GM12878 (cell line): ENCODE data around the gene CAMK2D. TPM values are rescaled to one million over a fixed set of nuclear protein-coding genes. Genes with fewer than 3 reads are reported as not detected.

Experiments
- ATAC-seq: fragments of 200-7000 bp; cut with Tn5 transposase; 3 replicates; pipeline ENCODE4 v1.9.1; 2020; ENCODE audit warnings: mild to moderate bottlenecking, moderate library complexity
- BruUV-seq: library from RNA; stranded (reverse); fragments of 400-500 nt; replicated peaks from 2 replicates; lab custom pipeline; 2021; lab: Mats Ljungman, UMichigan
- CTCF ChIA-PET: fragments of 300-600 bp; sonication (Branson Sonifier 250); formaldehyde crosslinking; extraction: SDS; loops from one replicate; lab custom pipeline; 2021; ENCODE audit warnings: inconsistent platforms; lab: Yijun Ruan, JAX
- POLR2A ChIA-PET: fragments of 350-600 bp; formaldehyde crosslinking; extraction: SDS; loops from one replicate; lab custom pipeline; 2021; ENCODE audit warnings: inconsistent platforms; lab: Charles Lee
- RAD21 ChIA-PET: fragments of 300-600 bp; sonication (Branson Sonifier 250); formaldehyde crosslinking; loops from one replicate; lab custom pipeline; 2023; ENCODE audit warnings: antibody characterized with exemption; ENCODE audit not compliant: unreplicated experiment; lab: Charles Lee
- SMC1A ChIA-PET: fragments of 300-600 bp; sonication (Branson Sonifier 250); formaldehyde crosslinking; loops from one replicate; lab custom pipeline; 2023; ENCODE audit not compliant: unreplicated experiment, uncharacterized antibody; lab: Charles Lee
- DNase-seq: peaks from one replicate; pipeline ENCODE4 v3.0.0-alpha.2; 2011; ENCODE audit warnings: low read depth, low spot score
- FAIRE-seq: peaks from 3 replicates; lab custom pipeline; 2011; peaks lifted over from hg19 to GRCh38; lab: Jason Lieb, UNC
- H2AFZ ChIP-seq: 2 replicates; pipeline ENCODE4 v1.6.0; 2011; ENCODE audit warnings: low read depth, low read length, control low read depth; ENCODE audit not compliant: control insufficient read depth
- H3K27ac ChIP-seq: 2 replicates; pipeline ENCODE4 v1.5.1; 2011; ENCODE audit warnings: control low read depth; ENCODE audit not compliant: control insufficient read depth, insufficient read depth
- H3K27me3 ChIP-seq, 2 experiments: replicated peaks in 1 of 2; 2 replicates each; pipeline versions ENCODE4 v1.6.0 to v1.6.1; 2011; ENCODE audit warnings: low read length in 1 of 2; ENCODE audit not compliant: control insufficient read depth in 2 of 2, insufficient read depth in 2 of 2
- H3K36me3 ChIP-seq, 2 experiments: 2 replicates each; pipeline ENCODE4 v1.5.1; 2011; ENCODE audit warnings: low read length in 1 of 2; ENCODE audit not compliant: control insufficient read depth in 2 of 2, insufficient read depth in 2 of 2
- H3K4me1 ChIP-seq: 2 replicates; pipeline ENCODE4 v1.6.1; 2011; ENCODE audit warnings: mild to moderate bottlenecking, low read length, moderate library complexity, mixed read lengths; ENCODE audit not compliant: control insufficient read depth, insufficient read depth
- H3K4me2 ChIP-seq: 2 replicates; pipeline ENCODE4 v1.6.0; 2011; ENCODE audit warnings: control low read depth; ENCODE audit not compliant: control insufficient read depth, insufficient read depth
- H3K4me3 ChIP-seq: fragments of 200-600 bp; sonication (generic); 2 replicates; pipeline ENCODE4 v1.5.1; 2016
- H3K79me2 ChIP-seq: 2 replicates; pipeline ENCODE4 v1.6.0; 2011; ENCODE audit warnings: low read length; ENCODE audit not compliant: control insufficient read depth, insufficient read depth
- H3K9ac ChIP-seq: 2 replicates; pipeline ENCODE4 v1.8.0; 2011; ENCODE audit warnings: low read length, control low read depth, mixed read lengths; ENCODE audit not compliant: control insufficient read depth, insufficient read depth
- H3K9me3 ChIP-seq: replicated peaks from 3 replicates; pipeline ENCODE4 v1.5.1; 2011; ENCODE audit warnings: mild to moderate bottlenecking, low read length; ENCODE audit not compliant: control insufficient read depth, insufficient read depth
- H4K20me1 ChIP-seq: 2 replicates; pipeline ENCODE4 v1.6.0; 2011; ENCODE audit not compliant: control insufficient read depth, insufficient read depth
- CBX3 ChIP-seq: fragments of 200-600 bp; sonication (generic); IDR thresholded peaks from 2 replicates; pipeline ENCODE4 v1.6.1; 2016; ENCODE audit warnings: low read depth, borderline replicate concordance
- EZH2 ChIP-seq: IDR thresholded peaks from 2 replicates; pipeline ENCODE4 v1.6.1; 2012; ENCODE audit warnings: low read depth, mild to moderate bottlenecking, control low read depth, inconsistent platforms, low read length, borderline replicate concordance; ENCODE audit not compliant: control insufficient read depth
- FOXK2 ChIP-seq: fragments of 450-650 bp; IDR thresholded peaks from 2 replicates; pipeline ENCODE4 v1.6.1; 2017; ENCODE audit warnings: mild to moderate bottlenecking, moderate library complexity
- FOXM1 ChIP-seq: IDR thresholded peaks from 2 replicates; pipeline ENCODE4 v1.6.1; 2012; ENCODE audit warnings: low read depth, mild to moderate bottlenecking, inconsistent platforms, low read length, moderate library complexity
- IKZF2 ChIP-seq, 2 experiments: fragments of 450-650 bp; IDR thresholded peaks; 2 replicates each; pipeline ENCODE4 v1.6.1; 2017; ENCODE audit warnings: mild to moderate bottlenecking in 2 of 2, moderate library complexity in 2 of 2
- KAT2A ChIP-seq: conservative IDR thresholded peaks from 2 replicates; pipeline ENCODE4 v1.6.1; 2011; ENCODE audit warnings: low read depth, low read length; ENCODE audit not compliant: control insufficient read depth
- LARP7 ChIP-seq: fragments of 450-650 bp; IDR thresholded peaks from 2 replicates; pipeline ENCODE4 v1.6.1; 2017; ENCODE audit warnings: mild to moderate bottlenecking
- MAX ChIP-seq: IDR thresholded peaks from 2 replicates; pipeline ENCODE4 v1.6.1; 2012; ENCODE audit warnings: low read depth, low read length, improper control_type of control experiment
- MTA2 ChIP-seq: fragments of 450-650 bp; IDR thresholded peaks from 2 replicates; pipeline ENCODE4 v1.6.1; 2016; ENCODE audit warnings: low read depth, mild to moderate bottlenecking, moderate library complexity
- POLR2A ChIP-seq: IDR thresholded peaks from 2 replicates; pipeline ENCODE4 v1.6.1; 2011; ENCODE audit warnings: low read depth, mild to moderate bottlenecking, low read length
- ZNF207 ChIP-seq: fragments of 450-650 bp; IDR thresholded peaks from 2 replicates; pipeline ENCODE4 v1.6.1; 2014; ENCODE audit warnings: antibody characterized with exemption, mild to moderate bottlenecking, borderline replicate concordance
- ZNF384 ChIP-seq: IDR thresholded peaks from 2 replicates; pipeline ENCODE4 v1.6.1; 2012; ENCODE audit warnings: low read depth, mild to moderate bottlenecking, low read length, improper control_type of control experiment, borderline replicate concordance
- WGBS: methylation state at CpG from one replicate; pipeline ENCODE4 v1.1.6; 2016; ENCODE audit warnings: low lambda C conversion rate; ENCODE audit not compliant: insufficient replicate concordance, insufficient coverage; ENCODE audit errors: missing lambda C conversion rate; 5-methylcytosine and 5-hydroxymethylcytosine counted together
- in situ Hi-C: fragments of 300-500 bp; cut with MboI; formaldehyde crosslinking; loops from 9 replicates; pipeline ENCODE4 v1.14.3; 2018; ENCODE audit warnings: mixed read lengths
- intact Hi-C: fragments of 100-400 bp; cut with micrococcal nuclease; formaldehyde crosslinking; loops from one replicate; pipeline ENCODE4 v1.14.2; 2022; ENCODE audit not compliant: unreplicated experiment
- polyA plus RNA-seq, 11 experiments: library from polyadenylated mRNA; depleted of rRNA in 4 of 11; unstranded in 6 of 11; stranded (reverse) in 5 of 11; fragments of >200 nt; fragmentation: Nextera tagmentation in 4 of 11; fragmentation: Illumina TruSeq in 1 of 11; extraction: Ambion mirVana in 4 of 11; extraction: Trizol in 1 of 11; gene quantifications; 1 replicate in 1 of 11; 2 replicates in 10 of 11; pipeline versions ENCODE4 v1.2.1 to v1.2.3, GENCODE V29; 2011 to 2016; ENCODE audit warnings: inconsistent platforms in 2 of 11, missing spikeins in 2 of 11, low read depth in 1 of 11
- total RNA-seq, 4 experiments: library from RNA; depleted of rRNA in 3 of 4; stranded (reverse); fragments of >200 nt in 3 of 4; fragmentation: Illumina TruSeq in 1 of 4; extraction: Trizol in 1 of 4; gene quantifications; 2 replicates each; pipeline versions ENCODE4 v1.2.1 to v1.2.3, GENCODE V29; 2013 to 2021

CAMK2D gene
- total and polyA plus RNA-seq, 10 of the 15 experiments (the other 5 are each of a cell fraction or from before 2014, with no cell fraction given) = 6.9 to 88.5 (median 12.9) TPM

GRCh38 chr4:113619526-113619925 is 142.0 kb downstream of the CAMK2D start:
- Histone ChIP-seq H3K79me2 (no peaks in the 10 kb centered on the region; the same call in none of the 2 replicates), H3K4me3 (no peak overlapping the region), H3K9me3 (no peaks in the 10 kb centered on the region; the same call in 2 of the 3 replicates), H3K9ac (no peak overlapping the region), H3K4me2 (no peak overlapping the region), H4K20me1 (no peaks in the 10 kb centered on the region), H3K4me1 (peaks cover 4% of the 10 kb centered on the region; the same call in 1 of the 2 replicates), H3K27me3 (no peaks in the 10 kb centered on the region), H3K36me3 (peaks cover 0 to 4% of the 10 kb centered on the region in 2 experiments; a peak in 2 of 4 replicates), H3K27ac (no peak overlapping the region), H2AFZ (no peak overlapping the region)
- WGBS = 96% methylated on average over 4 of the region's 4 CpGs
- CTCF ChIA-PET = interaction anchor here (1.0 to 3.1 kb wide), 3 partner anchors 14 to 71 kb away, joined by 3 to 24 read pairs (median 3); no protein-coding TSS in a partner anchor
- in situ Hi-C loops (no loop called here), intact Hi-C loops (loop anchor here (5.0 kb wide), 1 partner anchor 72 kb away; no protein-coding TSS in a partner anchor)
- no peak for ATAC-seq
- RAD21 ChIA-PET = interaction anchor here (1.2 to 6.8 kb wide), 7 partner anchors 15 to 71 kb away, joined by 4 to 74 read pairs (median 12); no protein-coding TSS in a partner anchor
- DNase-seq = no peak
- POLR2A ChIA-PET = interaction anchor here (0.5 to 1.9 kb wide), 6 partner anchors 18 to 106 kb away, joined by 3 to 5 read pairs (median 4); no protein-coding TSS in a partner anchor
- TF ChIP-seq CBX3 (no peak), KAT2A (no peak), EZH2 (no peak), LARP7 (no peak), MAX (no peak), POLR2A (no peak), ZNF207 (no peak), MTA2 (no peak), IKZF2 (IDR thresholded peaks at IDR 0.05) (no peak), FOXK2 (no peak), FOXM1 (no peak), ZNF384 (no peak)
- FAIRE-seq = no peak
- BruUV-seq = no TSS peak
- SMC1A ChIA-PET = interaction anchor here (0.7 to 7.1 kb wide), 14 partner anchors 8 to 207 kb away, joined by 3 to 96 read pairs (median 4); no protein-coding TSS in a partner anchor
